Right ventricle myocardium superior (tissue), 1 donor: Measurements from ENCODE around the gene SERPINB1. TPM values are rescaled to one million over a fixed set of nuclear protein-coding genes. Genes with fewer than 3 reads are reported as not detected.
A peak's percentile ranks its signal among the peaks of the same experiment; 100 is the strongest.
"Not testable (repeated sequence)": the region's sequence is repeated elsewhere in the genome, so short reads cannot be mapped to it uniquely, and the experiment has no call there.

Experiments
- ATAC-seq: fragments of 200-7000 bp; cut with Tn5 transposase; one replicate; pipeline ENCODE4 v1.9.1; 2020; ENCODE audit warnings: mild to moderate bottlenecking; ENCODE audit not compliant: poor library complexity
- DNase-seq: peaks from one replicate; pipeline ENCODE4 v3.0.0-alpha.2; 2020
- intact Hi-C: fragments of 100-400 bp; cut with DNase I; formaldehyde crosslinking; loops from one replicate; pipeline ENCODE4 v1.11.2; 2022
- total RNA-seq: library from RNA; stranded (reverse); fragmentation: NEBNext Ultra II Directional; extraction: Animal tissue kit (Norgen Biotek cat#: 25700); gene quantifications from one replicate; pipeline ENCODE4 v1.2.1, GENCODE V29; 2021
- donor health status: DM: no; HTN: yes; CAD: no; lungs with severe emphysema.

The SERPINB1 gene
- total RNA-seq, 1 donor from 2014 or later: 25.3 TPM

DNA sequence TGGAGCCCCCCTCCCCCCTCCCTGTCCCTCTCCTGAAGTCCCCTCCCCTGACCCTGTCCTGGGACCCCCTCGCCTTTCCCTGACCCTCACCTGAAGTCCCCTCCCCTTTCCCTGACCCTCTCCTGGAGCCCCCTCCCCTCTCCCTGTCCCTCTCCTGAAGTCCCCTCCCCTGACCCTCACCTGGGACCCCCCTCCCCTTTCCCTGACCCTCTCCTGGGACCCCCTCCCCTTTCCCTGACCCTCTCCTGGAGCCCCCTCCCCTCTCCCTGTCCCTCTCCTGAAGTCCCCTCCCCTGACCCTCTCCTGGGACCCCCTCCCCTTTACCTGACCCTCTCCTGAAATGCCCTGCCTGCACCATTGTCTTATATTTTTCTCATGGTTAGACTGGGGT is 11.7 kb upstream of the SERPINB1 start:
- intact Hi-C loops, DNase-seq, ATAC-seq: not testable (repeated sequence)

DNA sequence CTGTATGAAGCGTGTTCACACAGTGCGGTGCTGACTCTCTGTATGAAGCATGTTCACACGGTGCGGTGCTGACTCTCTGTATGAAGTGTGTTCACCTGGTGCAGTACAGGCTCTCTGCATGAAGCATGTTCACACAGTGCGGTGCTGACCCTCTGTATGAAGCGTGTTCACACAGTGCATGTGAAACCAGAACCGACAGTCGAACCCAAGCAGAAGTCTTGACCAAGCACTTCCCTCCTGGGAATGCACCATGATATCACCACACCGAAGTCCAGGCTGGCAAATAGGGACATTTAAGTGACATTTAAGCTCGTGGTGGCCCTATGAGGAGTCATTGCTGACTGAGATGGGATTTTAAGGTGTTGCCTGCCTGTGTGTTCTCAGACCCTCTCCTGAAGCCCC is 11.3 kb upstream of the SERPINB1 start:
- intact Hi-C loops: no loop called here
- ATAC-seq (no peak), DNase-seq (no peak)

DNA sequence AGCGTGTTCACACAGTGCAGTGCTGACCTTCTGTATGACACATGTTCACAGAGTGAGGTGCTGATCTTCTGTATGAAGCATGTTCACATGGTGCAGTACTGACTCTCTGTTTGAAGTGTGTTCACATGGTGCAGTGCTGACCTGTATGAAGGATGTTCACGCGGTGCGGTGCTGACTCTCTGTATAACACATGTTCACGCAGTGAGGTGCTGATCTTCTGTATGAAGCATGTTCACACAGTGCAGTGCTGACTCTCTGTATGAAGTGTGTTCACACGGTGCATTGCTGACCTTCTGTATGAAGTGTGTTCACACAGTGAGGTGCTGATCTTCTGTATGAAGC is 10.8 kb upstream of the SERPINB1 start:
- no peak for ATAC-seq
- no peak for DNase-seq
- intact Hi-C loops: no loop called here

DNA sequence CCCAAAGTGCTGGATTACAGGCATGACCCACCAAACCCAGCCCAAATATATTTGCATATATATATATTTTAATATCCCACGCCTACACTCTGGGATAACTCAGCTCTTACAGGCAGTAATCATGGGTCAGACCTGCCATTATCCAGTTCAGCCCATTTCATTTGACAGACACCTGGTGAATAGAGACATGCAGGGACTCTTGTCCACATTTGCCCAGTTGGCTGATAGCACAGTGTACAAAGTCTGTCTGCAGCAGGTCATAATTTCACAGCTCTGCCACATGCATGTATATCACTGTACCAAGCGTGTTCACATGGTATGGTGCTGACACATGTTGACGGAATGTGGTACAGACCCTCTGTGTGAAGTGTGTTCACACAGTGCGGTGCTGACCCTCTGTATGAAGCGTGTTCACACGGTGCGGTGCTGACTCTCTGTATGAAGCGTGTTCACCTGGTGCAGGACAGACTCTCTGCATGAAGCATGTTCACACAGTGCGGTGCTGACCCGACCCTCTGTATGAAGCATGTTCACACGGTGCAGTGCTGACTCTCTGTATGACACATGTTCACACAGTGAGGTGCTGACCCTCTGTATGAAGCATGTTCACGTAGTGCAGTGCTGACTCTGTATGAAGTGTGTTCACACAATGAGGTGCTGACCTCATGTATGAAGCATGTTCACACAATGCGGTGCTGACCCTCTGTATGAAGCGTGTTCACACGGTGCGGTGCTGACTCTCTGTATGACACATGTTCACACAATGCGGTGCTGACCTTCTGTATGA is 10.3 kb upstream of the SERPINB1 start:
- ATAC-seq (no peak), DNase-seq (no peak)
- intact Hi-C loops: no loop called here

DNA sequence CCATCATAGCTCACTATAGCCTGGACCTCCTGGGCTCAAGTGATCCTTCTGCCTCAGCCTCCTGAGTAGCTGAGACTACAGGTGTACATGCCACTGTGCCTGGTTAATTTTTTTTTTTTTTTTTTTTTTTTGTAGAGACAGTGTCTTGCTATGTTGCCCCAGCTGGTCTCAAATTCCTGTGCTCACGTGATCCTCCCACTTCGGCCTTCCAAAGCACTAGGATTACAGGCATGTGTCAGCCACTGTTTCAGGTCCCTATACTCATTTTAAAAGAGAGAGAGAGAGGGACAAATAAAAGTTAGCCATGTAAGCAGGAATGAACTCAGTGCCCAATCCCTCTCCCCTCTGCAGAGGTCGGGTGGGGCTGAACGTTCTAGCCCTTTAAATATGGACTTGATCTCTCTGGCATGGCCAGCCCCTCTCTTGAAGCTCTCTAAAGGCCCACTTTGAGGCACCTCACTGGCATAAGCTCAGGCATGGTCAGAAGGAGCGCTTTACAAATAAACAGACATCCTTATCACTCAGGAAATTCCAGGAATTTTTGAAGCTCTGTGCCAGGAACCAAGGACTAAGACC is 9.0 kb upstream of the SERPINB1 start:
- DNase-seq: no peak
- no peak for ATAC-seq
- intact Hi-C loops: no loop called here

DNA sequence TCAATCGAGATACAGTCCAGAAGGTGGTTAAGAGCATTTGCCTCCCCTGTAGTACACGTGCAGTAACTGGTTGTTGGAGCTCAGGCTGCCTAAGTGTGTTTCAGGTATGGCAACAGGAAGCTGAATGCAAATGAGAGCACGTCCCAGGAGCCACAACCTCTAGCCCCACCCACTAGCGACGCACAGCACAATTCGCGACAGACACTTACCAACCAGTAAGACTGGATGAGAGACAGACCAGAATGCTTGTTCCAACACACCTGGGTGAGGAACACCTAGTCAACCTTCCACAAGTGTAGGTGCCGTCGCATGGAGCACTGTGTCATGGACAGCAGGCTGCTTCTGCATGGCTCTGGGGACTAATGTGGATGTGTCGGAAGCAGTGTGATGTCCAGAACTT is 7.2 kb upstream of the SERPINB1 start:
- DNase-seq (no peak), ATAC-seq (no peak)
- intact Hi-C loops: loop anchor here (5.0 kb wide), 2 partner anchors 57 to 83 kb away; no protein-coding TSS in a partner anchor

DNA sequence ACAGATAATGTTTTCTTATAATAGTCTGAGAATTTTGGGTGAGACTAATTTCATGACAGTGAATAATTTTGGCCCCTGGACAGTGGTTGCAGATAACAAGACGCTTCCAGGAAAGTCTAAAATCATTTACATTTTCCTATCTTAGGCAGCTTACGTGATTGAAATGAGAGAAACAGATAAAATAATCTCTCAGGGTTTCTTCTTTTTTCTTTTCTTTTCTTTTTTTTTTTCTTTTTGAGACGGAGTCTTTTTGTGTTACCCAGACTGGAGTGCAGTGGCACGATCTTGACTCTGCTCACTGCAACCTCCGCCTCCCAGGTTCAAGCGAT is 4.2 kb upstream of the SERPINB1 start:
- intact Hi-C loops: loop anchor here (5.0 kb wide), 2 partner anchors 54 to 86 kb away; no protein-coding TSS in a partner anchor
- DNase-seq (no peak), ATAC-seq (no peak)

DNA sequence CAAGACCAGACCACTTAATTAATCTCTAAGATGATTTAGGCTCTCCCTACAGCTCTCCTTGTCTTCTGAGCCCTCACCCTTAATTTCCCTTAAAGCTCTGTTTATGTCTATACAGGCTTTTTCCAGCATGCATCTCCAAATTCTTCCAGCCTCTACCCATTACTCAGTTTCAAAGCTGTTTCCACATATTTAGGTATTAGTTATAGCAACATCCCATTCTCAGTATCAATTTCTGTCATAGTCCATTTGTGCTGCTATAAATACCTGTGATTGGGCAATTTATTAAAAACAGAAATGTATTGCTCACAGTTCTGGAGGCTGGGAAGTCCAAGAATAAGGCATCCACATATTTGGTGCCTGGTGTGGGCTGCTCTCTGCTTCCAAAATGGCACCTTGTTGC is 2.3 kb upstream of the SERPINB1 start:
- intact Hi-C loops: no loop called here
- no peak for DNase-seq

DNA sequence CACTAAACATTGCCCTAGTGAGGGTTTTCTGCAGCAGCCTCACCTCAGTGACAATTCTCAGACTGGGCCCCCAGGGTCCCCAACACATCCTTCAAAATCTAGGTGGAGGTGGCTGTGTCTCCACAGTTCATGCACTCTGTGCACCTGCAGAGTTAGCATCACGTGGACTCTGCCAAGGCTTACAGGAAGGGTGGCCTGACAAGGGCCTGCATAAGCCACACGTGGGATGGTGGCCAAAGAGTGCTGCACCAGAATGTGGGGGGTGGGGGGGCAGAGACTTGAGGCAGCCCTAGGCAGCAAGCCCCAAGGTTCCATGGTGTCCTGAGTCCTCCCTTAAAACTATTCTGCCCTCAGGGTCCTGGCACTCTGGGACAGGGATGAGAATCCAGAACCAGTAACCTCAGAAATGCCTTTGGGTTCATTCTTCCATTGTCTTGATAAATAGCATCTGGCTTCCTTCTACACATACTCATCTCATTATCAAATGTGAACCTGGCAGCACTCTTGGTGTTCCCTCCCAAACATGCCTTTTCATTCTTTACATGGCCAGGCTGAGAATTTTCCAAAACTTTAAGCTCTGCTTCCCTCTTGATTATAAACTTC is 1.6 kb upstream of the SERPINB1 start:
- intact Hi-C loops: loop anchor here (2.0 kb wide), 1 partner anchor 146 kb away; no protein-coding TSS in a partner anchor
- DNase-seq (no peak), ATAC-seq (no peak)

More for the DNA sequence above, 2.3 kb upstream of the SERPINB1 start:
- no peak for ATAC-seq

DNA sequence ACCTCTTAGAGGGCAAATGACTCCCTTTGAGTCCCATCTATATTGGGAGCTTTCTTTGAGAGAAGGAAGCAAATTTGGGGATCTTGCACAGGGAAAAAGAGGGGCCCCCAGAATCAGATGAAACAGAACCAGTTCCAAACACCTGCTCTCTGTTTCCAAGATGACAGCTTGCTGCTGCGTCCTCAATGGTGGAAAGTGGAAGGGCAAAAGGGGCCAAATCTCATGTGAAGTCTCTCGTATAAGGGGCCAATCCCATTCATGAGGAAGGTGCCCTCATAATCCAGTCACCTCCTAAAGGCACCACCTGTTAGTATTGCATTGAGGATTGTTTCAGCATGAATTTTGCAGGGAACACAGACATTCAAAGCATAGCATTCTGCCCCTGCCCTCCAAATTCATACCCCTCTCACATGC is 483 bp upstream of the SERPINB1 start:
- no peak for DNase-seq
- no peak for ATAC-seq
- intact Hi-C loops: loop anchor here (2.0 kb wide), 1 partner anchor 147 kb away; no protein-coding TSS in a partner anchor

DNA sequence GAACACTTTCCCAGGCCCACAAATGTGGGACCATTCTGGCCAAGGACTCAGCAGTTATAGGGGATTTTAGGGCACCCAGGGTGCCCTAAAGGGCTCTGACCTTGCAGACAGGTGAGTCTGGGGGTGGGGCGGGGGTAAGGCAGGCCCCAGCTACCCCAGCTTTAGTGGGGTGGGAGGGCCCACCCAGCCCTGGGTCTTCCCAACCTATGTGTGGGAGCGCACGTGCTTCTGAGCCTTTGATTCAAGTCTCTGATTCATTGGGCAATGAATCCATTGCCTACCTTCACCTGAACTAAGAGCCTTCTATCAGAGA is 958 bp downstream of the SERPINB1 start:
- ATAC-seq (no peak), DNase-seq (no peak)
- intact Hi-C loops: no loop called here

DNA sequence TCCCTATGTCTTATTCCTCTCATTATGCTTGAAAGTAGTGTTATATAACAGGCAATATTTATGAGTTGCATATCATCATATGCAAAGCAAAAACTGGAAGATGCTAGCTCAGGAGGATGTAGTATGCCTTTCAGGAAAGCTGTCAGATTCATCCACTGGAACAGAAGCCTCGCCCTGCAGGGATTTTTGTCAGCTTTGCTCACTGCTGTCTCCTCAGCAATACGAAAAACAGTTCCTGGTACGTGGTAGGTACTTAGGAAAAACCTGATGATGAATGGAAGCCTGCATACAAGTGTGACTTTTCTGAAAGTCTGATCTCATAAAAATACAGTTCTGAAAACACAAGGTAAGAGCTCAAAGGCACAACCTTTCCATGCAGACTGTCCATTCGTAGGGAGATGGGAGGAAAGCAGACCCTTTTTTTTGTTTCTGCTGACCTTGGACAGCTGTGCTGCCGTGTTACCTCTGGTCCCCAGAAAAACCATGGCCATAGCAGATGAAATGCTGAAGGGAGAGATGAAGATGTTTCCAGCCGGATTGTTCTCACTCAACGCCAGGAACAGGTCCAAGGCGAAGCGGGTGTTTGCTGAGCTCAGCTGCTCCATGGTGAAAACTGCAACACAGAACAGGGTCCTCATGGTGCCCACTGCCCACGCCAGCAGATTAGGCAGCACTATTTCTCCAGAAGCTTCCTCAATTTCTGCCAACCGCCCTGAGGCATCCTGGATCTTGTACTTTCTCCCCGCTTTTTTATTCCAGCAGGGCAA is 1.5 kb downstream of the SERPINB1 start:
- peak; percentile 1 for ATAC-seq
- no peak for DNase-seq
- intact Hi-C loops: no loop called here

DNA sequence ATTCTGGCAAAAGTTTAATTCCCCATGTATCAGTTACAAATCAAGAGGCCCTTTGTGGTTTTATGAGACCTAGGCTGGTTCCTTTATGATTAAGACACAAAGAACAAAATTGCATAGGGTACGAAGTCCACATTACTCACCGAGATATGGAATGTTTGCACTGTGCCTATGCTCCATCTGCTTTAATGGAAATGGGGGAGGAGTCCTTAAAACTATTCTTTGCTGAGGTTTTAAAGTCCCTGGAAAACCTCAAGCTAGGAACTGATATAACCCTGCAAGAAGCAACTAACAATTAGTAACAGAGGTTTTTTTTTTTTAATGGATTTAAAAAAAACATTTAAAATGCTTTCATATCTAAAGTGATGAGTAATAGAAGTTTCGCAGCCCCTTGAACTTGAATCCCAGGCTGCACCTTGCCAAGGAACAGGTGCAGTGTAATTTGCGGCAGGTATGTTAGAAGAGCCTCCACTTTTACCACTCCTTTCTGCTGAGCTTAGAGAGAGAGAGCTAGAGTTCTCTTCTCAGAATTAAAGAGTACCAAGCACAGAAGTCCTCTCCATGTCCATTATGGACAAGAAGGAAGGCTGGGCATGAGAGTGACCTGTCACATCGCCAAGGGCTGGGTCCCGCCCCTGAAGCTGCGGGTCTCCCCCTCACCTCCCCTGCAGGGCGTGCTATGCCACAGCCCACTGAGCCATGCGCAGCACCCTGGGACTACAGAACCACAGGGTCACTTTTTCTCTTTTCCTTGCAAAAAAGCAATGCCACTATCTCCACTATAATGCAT is 2.3 kb downstream of the SERPINB1 start:
- intact Hi-C loops: no loop called here
- ATAC-seq: no peak
- no peak for DNase-seq

DNA sequence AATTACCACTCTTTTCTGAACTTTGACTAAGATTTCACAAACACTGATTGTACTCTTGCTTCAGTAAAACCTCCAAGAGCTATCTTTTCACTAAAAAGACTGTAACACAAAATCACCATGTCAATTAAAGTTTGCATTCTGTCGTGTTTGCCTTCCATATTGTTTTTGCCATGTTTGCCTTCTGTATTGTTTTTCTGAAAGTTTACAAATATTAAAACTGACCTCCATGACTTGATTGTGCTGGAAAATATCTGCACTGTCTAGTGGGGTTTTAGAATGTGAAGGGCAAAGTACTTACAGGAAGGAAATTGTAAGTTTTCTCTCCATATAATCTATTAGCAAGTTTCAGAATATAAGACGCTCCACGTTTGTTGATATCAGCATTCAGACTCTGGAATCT is 3.4 kb downstream of the SERPINB1 start:
- intact Hi-C loops: no loop called here
- ATAC-seq (no peak), DNase-seq (no peak)

DNA sequence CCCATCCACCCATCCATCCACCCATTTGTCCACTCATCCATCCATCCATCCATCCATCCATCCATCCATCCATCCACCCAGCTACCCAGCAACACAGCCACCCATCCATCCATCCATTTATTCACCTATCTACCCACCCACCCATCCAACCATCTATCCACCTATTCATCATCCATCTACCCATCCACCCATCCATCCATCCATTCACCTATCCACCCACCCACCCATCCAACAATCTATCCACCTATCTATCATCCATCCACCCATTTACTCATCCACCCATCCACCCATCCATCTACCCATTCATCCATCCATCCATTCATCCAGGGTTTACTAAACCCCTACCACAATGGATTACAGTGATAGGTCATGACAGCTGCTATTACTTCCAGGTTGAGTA is 7.4 kb downstream of the SERPINB1 start:
- DNase-seq (no peak), ATAC-seq (no peak)
- intact Hi-C loops: no loop called here

DNA sequence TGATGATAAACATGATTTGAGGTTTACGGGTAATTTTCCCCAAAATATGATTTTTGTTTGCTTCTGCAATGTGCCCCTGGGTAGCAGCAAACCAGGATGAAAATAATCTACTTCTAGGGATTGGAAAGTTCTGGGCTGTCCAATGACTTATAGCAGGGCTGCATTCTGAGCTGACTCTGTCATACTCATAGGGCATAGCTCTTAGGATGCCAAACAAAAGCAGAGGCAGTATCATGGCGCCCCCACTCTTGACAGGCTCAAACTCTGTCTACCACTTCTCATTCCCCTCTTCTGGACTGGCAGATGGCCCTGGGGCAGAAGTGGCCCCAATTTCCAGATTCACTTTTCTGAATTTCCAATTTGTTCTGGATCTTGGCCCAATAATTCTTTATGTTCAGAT is 10.3 kb downstream of the SERPINB1 start:
- DNase-seq: no peak
- intact Hi-C loops: no loop called here
- no peak for ATAC-seq

DNA sequence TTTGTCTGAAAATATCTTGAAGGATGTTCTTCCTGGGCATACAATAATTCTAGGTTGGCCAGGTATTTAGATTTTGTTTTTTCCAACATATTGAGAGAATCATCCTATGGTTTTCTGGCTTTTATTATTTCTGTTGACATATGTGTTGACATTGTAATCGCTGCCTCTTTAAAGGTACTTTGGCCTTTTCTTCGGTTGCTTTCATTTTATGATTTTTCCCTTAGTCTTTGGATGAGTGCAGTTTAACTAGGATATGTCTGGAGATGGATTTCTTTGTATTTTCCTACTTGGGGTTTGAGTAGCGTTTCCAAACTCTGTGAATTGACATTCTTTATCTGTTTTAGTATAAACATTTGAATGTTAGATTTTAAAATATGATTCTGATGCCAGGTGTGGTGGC is 11.5 kb downstream of the SERPINB1 start:
- ATAC-seq: no peak
- no peak for DNase-seq
- intact Hi-C loops: no loop called here

DNA sequence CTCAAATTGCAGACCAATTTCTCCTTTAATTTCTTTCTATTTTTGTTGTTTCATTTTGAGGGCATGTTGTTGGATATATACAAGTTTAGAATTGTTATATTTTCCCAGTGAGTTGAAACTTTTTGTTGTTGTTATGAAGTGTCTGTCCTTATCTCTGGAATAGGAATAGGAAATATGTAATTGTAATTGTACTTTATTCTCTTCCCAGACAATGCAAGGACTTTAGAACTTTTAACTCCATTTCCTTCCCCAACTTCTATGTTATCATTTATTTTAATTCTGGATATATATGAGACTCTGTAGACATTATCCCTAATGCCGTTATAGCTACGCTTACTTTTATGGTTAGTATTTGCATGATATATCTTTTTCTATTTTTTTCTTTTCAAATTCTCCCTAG is 12.4 kb downstream of the SERPINB1 start:
- DNase-seq (no peak), ATAC-seq (no peak)
- intact Hi-C loops: loop anchor here (5.0 kb wide), 1 partner anchor 37 kb away; no protein-coding TSS in a partner anchor

DNA sequence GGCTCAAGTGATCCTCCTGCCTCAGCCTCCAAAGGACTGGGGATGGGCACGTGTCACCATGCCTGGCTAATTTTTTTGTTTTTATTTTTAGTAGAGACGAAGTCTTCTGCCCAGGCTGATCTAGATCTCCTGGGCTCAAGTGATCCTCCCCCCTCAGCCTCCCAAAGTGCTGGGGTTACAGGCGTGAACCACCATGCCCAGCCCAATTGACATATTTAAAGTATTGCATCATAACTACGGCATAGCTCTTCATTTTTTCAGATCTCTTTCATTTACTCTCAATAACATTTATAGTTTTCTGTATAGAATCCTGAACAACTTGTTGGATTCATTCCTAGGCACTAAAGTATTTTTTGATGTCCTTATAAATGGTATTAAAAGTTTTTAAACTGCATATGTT is 13.0 kb downstream of the SERPINB1 start:
- intact Hi-C loops: loop anchor here (5.0 kb wide), 1 partner anchor 36 kb away; no protein-coding TSS in a partner anchor
- ATAC-seq: no peak
- DNase-seq: no peak
